Activated naive CD8-positive, alpha-beta T cell treated with anti-CD3 and anti-CD28 coated beads, Interleukin-2, amount 50 U/mL, for 24 hours (primary cell): ENCODE results near the gene BTBD9.

Experiments used
- ATAC-seq: fragments of 150-1000 bp; cut with Tn5 transposase; one replicate; pipeline ENCODE4 v1.10.0; 2021
- DNase-seq: peaks from one replicate; pipeline ENCODE4 v3.0.0; 2021
- H3K27ac Mint-ChIP-seq: one replicate; pipeline ENCODE4 v1.8.0; 2021; ENCODE audit warnings: mild to moderate bottlenecking, mixed read lengths
- H3K27me3 Mint-ChIP-seq: one replicate; pipeline ENCODE4 v1.8.0; 2021; ENCODE audit warnings: mixed read lengths
- H3K36me3 Mint-ChIP-seq: one replicate; pipeline ENCODE4 v1.8.0; 2021; ENCODE audit warnings: low read depth, mixed read lengths
- H3K4me1 Mint-ChIP-seq: one replicate; pipeline ENCODE4 v1.8.0; 2021; ENCODE audit warnings: mixed read lengths
- H3K4me3 Mint-ChIP-seq: one replicate; pipeline ENCODE4 v1.8.0; 2021; ENCODE audit warnings: mild to moderate bottlenecking, moderate library complexity, mixed read lengths
- H3K9me3 Mint-ChIP-seq: one replicate; pipeline ENCODE4 v1.8.0; 2021; ENCODE audit warnings: mixed read lengths

The BTBD9 gene

GRCh38 chr6:38489951-38490350 lies 149.8 kb downstream of the BTBD9 start:
- Mint-ChIP-seq H3K4me1 (no peaks in the 10 kb centered on the region), H3K9me3 (no peaks in the 10 kb centered on the region), H3K27me3 (no peaks in the 10 kb centered on the region), H3K36me3 (no peaks in the 10 kb centered on the region), H3K27ac (no peak overlapping the region), H3K4me3 (no peak overlapping the region)
- DNase-seq: no peak
- no peak for ATAC-seq

- ATAC-seq: no peak
- H3K9me3 Mint-ChIP-seq: no peaks in the 10 kb centered on the region
- H3K27ac Mint-ChIP-seq: no peak overlapping the region
- no peak overlapping the region for H3K4me3 Mint-ChIP-seq
- DNase-seq: no peak
- H3K27me3 Mint-ChIP-seq: no peaks in the 10 kb centered on the region
- H3K4me1 Mint-ChIP-seq: no peaks in the 10 kb centered on the region
- no peaks in the 10 kb centered on the region for H3K36me3 Mint-ChIP-seq
These were observed 152.3 kb downstream of the BTBD9 start for GRCh38 chr6:38487423-38487822.

GRCh38 chr6:38485488-38485887 lies 154.2 kb downstream of the BTBD9 start:
- no peak overlapping the region for H3K27ac Mint-ChIP-seq
- H3K9me3 Mint-ChIP-seq: no peaks in the 10 kb centered on the region
- no peak for DNase-seq
- no peaks in the 10 kb centered on the region for H3K27me3 Mint-ChIP-seq
- H3K36me3 Mint-ChIP-seq: no peaks in the 10 kb centered on the region
- H3K4me1 Mint-ChIP-seq: no peaks in the 10 kb centered on the region
- H3K4me3 Mint-ChIP-seq: no peak overlapping the region
- no peak for ATAC-seq

GRCh38 chr6:38484656-38485055 lies 155.1 kb downstream of the BTBD9 start:
- no peak overlapping the region for H3K27ac Mint-ChIP-seq
- DNase-seq (no peak), ATAC-seq (no peak)
- H3K27me3 Mint-ChIP-seq: no peaks in the 10 kb centered on the region
- H3K36me3 Mint-ChIP-seq: no peaks in the 10 kb centered on the region
- H3K4me3 Mint-ChIP-seq: no peak overlapping the region
- no peaks in the 10 kb centered on the region for H3K9me3 Mint-ChIP-seq
- no peaks in the 10 kb centered on the region for H3K4me1 Mint-ChIP-seq

DNA sequence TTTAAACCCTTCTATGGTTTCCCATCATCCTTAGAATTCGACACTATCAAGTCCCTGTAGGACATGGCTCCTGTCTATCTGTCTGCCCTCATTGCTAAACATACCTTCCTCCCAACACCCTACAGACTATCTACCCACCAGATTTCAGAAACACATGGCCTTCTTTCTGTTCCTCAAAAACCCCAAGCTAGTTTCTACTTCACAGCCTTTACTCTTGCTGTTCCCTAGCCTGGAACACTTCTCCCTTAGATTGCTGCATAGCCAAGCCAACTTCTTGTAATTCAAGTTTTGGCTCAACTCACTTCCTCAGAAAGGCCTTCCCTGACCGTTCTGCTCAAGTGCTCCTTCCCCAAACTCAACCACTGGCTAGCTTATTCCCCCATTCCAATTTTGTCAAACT lies 156.2 kb downstream of the BTBD9 start:
- Mint-ChIP-seq H3K9me3 (no peaks in the 10 kb centered on the region), H3K27ac (no peak overlapping the region), H3K4me3 (no peak overlapping the region), H3K4me1 (no peaks in the 10 kb centered on the region), H3K36me3 (no peaks in the 10 kb centered on the region), H3K27me3 (no peaks in the 10 kb centered on the region)
- no peak for DNase-seq
- ATAC-seq: no peak

DNA sequence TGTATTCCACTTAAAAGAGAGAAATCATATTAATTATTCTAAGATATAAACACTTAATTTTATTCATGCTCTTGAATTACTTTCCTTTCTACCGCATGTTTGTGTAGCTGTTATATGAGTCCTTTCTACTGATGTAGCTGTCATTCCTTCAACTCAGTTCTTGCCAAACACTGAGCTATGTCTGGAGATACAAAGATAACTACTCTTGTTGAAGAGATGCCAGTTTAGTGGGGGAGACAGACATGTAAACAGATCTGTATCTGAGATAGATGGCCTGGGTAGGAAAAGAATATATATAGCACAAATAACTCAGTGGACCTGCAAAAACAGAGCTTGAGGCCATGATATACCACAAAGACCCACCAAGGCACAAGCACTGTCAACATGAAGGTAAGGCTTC lies 157.3 kb downstream of the BTBD9 start:
- no peak overlapping the region for H3K4me3 Mint-ChIP-seq
- H3K36me3 Mint-ChIP-seq: no peaks in the 10 kb centered on the region
- H3K27me3 Mint-ChIP-seq: no peaks in the 10 kb centered on the region
- peaks cover 3% of the 10 kb centered on the region for H3K4me1 Mint-ChIP-seq
- H3K9me3 Mint-ChIP-seq: no peaks in the 10 kb centered on the region
- ATAC-seq: no peak
- DNase-seq: no peak
- no peak overlapping the region for H3K27ac Mint-ChIP-seq

DNA sequence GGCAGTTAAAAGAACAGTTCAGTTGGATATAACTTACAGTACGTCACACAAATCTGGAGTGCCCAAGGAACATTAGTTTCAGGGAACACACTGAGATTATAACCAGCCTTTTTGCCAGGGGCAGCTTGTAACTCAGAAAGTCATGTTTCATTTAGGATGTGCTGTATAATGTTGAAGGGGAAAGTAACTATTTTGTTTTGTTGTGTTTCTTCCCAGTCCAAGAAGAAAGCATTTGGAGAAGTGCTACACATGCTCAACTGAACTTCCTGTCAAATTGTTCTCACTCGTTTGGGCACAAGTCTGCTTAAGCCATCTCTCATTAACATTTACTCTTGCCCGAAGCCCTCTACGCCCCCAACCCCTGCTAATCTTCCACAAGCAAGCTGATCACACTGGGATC lies 157.9 kb downstream of the BTBD9 start:
- Mint-ChIP-seq H3K27me3 (no peaks in the 10 kb centered on the region), H3K27ac (no peak overlapping the region)
- no peak for DNase-seq

GRCh38 chr6:38481211-38481836 lies 158.4 kb downstream of the BTBD9 start:
- no peaks in the 10 kb centered on the region for H3K9me3 Mint-ChIP-seq
- H3K36me3 Mint-ChIP-seq: no peaks in the 10 kb centered on the region
- ATAC-seq (no peak), DNase-seq (no peak)
- H3K27ac Mint-ChIP-seq: no peak overlapping the region
- no peak overlapping the region for H3K4me3 Mint-ChIP-seq
- H3K4me1 Mint-ChIP-seq: peaks cover 3% of the 10 kb centered on the region
- no peaks in the 10 kb centered on the region for H3K27me3 Mint-ChIP-seq

More for the DNA sequence above, 157.9 kb downstream of the BTBD9 start:
- Mint-ChIP-seq H3K4me3 (no peak overlapping the region), H3K36me3 (no peaks in the 10 kb centered on the region), H3K9me3 (no peaks in the 10 kb centered on the region), H3K4me1 (peaks cover 3% of the 10 kb centered on the region)
- no peak for ATAC-seq

DNA sequence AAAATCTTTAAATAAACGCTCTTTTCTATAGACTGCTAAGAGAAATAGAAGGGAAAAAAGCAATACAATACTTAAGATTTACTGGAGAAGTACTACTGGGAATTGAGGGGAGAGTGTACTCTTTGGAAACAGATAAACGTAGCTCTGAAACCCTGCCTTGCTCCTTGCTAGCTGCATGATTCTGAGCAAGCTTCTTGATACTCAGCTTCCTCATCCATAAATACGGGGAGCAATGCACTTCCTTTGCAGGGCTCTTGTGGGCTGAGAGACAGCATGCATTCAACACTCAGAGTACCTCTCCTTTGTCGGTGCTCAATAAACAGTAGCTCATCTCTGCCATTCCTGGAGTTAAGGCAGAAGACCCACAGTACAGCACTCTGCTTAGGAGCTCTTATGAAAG lies 159.7 kb downstream of the BTBD9 start:
- Mint-ChIP-seq H3K4me3 (no peak overlapping the region), H3K27me3 (no peaks in the 10 kb centered on the region), H3K4me1 (peaks cover 3% of the 10 kb centered on the region), H3K9me3 (no peaks in the 10 kb centered on the region), H3K36me3 (no peaks in the 10 kb centered on the region), H3K27ac (no peak overlapping the region)
- DNase-seq: no peak
- ATAC-seq: no peak

DNA sequence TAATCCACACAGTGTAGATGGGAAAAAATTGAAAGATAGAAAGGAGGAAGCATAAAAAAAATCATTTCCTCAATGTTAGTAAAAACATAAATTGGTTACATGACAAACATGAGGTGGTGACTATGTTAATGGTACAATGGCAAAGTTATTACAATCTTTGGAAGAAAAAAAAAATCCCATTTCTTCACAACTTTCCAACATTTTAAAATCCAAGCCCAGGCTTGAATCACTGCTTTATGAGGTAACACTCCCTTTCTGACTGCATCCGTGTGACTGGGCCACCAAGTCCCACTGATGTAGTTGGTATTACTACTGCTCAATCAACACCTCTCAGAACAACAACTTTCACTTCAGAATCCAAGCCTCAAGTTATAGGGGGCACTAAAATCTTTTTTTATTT lies 160.4 kb downstream of the BTBD9 start:
- H3K9me3 Mint-ChIP-seq: no peaks in the 10 kb centered on the region
- no peaks in the 10 kb centered on the region for H3K36me3 Mint-ChIP-seq
- H3K4me1 Mint-ChIP-seq: peaks cover 3% of the 10 kb centered on the region
- no peak for ATAC-seq
- no peak overlapping the region for H3K4me3 Mint-ChIP-seq
- H3K27me3 Mint-ChIP-seq: no peaks in the 10 kb centered on the region
- no peak for DNase-seq
- H3K27ac Mint-ChIP-seq: no peak overlapping the region

GRCh38 chr6:38477680-38478260 lies 162.0 kb downstream of the BTBD9 start:
- Mint-ChIP-seq H3K4me1 (peaks cover 3% of the 10 kb centered on the region), H3K36me3 (no peaks in the 10 kb centered on the region), H3K4me3 (no peak overlapping the region), H3K27me3 (no peaks in the 10 kb centered on the region), H3K9me3 (no peaks in the 10 kb centered on the region), H3K27ac (no peak overlapping the region)
- DNase-seq: no peak
- ATAC-seq: no peak

GRCh38 chr6:38476888-38477287 lies 162.8 kb downstream of the BTBD9 start:
- no peak overlapping the region for H3K4me3 Mint-ChIP-seq
- peaks cover 3% of the 10 kb centered on the region for H3K4me1 Mint-ChIP-seq
- no peaks in the 10 kb centered on the region for H3K36me3 Mint-ChIP-seq
- H3K9me3 Mint-ChIP-seq: no peaks in the 10 kb centered on the region
- DNase-seq (no peak), ATAC-seq (no peak)
- no peaks in the 10 kb centered on the region for H3K27me3 Mint-ChIP-seq
- no peak overlapping the region for H3K27ac Mint-ChIP-seq

DNA sequence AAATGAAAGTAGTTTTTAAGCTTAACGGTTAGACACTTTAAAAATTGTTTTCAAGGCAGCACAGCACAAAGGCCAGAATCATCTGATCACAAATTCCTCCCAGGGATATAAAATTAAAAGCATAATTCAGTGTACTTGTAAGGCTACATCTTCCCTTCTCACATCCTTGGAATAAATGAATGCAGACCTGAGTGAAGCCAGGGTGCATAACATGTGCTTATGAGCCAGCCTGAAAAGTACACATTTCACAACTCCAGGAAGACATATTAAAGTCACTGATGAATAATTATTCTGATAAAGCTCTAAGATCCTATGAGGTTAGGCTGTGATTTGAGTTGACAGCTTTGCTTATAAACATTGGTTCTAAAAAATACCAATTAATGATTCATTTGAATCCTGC lies 163.6 kb downstream of the BTBD9 start:
- H3K36me3 Mint-ChIP-seq: no peaks in the 10 kb centered on the region
- H3K4me1 Mint-ChIP-seq: peaks cover 3% of the 10 kb centered on the region
- no peaks in the 10 kb centered on the region for H3K9me3 Mint-ChIP-seq
- DNase-seq (no peak), ATAC-seq (no peak)
- H3K27ac Mint-ChIP-seq: no peak overlapping the region
- H3K27me3 Mint-ChIP-seq: no peaks in the 10 kb centered on the region
- no peak overlapping the region for H3K4me3 Mint-ChIP-seq

- H3K9me3 Mint-ChIP-seq: no peaks in the 10 kb centered on the region
- no peak for ATAC-seq
- H3K4me3 Mint-ChIP-seq: no peak overlapping the region
- H3K4me1 Mint-ChIP-seq: no peaks in the 10 kb centered on the region
- no peaks in the 10 kb centered on the region for H3K27me3 Mint-ChIP-seq
- peaks cover 1% of the 10 kb centered on the region for H3K36me3 Mint-ChIP-seq
- DNase-seq: no peak
- no peak overlapping the region for H3K27ac Mint-ChIP-seq
These were observed 169.2 kb downstream of the BTBD9 start for GRCh38 chr6:38470548-38470947.

DNA sequence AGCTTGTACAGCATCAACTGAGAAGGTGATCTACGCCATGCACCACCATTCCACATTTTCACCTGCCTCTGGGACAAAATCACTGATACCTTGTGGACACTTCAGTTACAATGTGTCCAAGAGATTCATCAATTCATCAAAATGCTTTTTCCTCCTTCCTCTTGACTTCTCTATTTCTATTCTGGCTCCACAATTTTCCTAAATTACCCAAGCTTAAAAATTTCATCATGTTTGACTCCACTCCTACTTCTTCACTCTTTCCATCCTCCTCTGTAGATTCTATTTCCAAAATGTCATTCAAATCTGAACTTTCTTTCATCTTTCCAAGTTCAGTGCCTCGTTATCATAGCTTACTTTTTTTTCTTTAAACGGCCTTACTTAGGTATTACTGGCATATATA lies 172.2 kb downstream of the BTBD9 start:
- Mint-ChIP-seq H3K36me3 (peaks cover 5% of the 10 kb centered on the region), H3K9me3 (peaks cover 10% of the 10 kb centered on the region), H3K27me3 (no peaks in the 10 kb centered on the region), H3K4me1 (no peaks in the 10 kb centered on the region), H3K4me3 (no peak overlapping the region), H3K27ac (no peak overlapping the region)
- no peak for ATAC-seq
- DNase-seq: no peak

GRCh38 chr6:38460186-38460585 lies 179.5 kb downstream of the BTBD9 start:
- H3K4me1 Mint-ChIP-seq: no peaks in the 10 kb centered on the region
- H3K9me3 Mint-ChIP-seq: peaks cover 10% of the 10 kb centered on the region
- no peak overlapping the region for H3K27ac Mint-ChIP-seq
- H3K27me3 Mint-ChIP-seq: no peaks in the 10 kb centered on the region
- DNase-seq: no peak
- no peak overlapping the region for H3K4me3 Mint-ChIP-seq
- H3K36me3 Mint-ChIP-seq: peaks cover 3% of the 10 kb centered on the region
- ATAC-seq: no peak
